ENCODE measurements around the gene SMARCD2. TPM values are rescaled to one million over a fixed set of nuclear protein-coding genes. Genes with fewer than 3 reads are reported as not detected.
A peak's percentile ranks its signal among the peaks of the same experiment; 100 is the strongest.
"Not testable (repeated sequence)": the region's sequence is repeated elsewhere in the genome, so short reads cannot be mapped to it uniquely, and the experiment has no call there.

The SMARCD2 gene
- total RNA-seq, 4 donors from 2014 or later: 111 to 161 (median 133) TPM

GRCh38 chr17:63848834-63849689 is 6.6 kb upstream of the SMARCD2 start:
- peak; percentile 67 for DNase-seq
- Histone ChIP-seq H3K36me3 (no peaks in the 10 kb centered on the region), H3K4me3 (peak overlapping the region in 3 of 4 donors; percentile 23 to 64 (median 37)), H3K27ac (peak overlapping the region in 3 of 4 donors; percentile 64 to 74 (median 68)), H3K27me3 (no peaks in the 10 kb centered on the region), H3K9me3 (peaks cover 0 to 6% (median 0%) of the 10 kb centered on the region in 3 donors), H3K4me1 (peaks cover 4 to 14% (median 5%) of the 10 kb centered on the region in 3 donors)
- intact Hi-C loops (cut with DNase I): no loop called here
- WGBS, 2 donors: 24 to 38% methylated on average over 37 to 41 of the region's 82 CpGs
- TF ChIP-seq CTCF (IDR thresholded peaks at IDR 0.05): peak in 5 of 6 experiments; percentile 52 to 64 (median 58)
- no peak for TF ChIP-seq POLR2A (IDR thresholded peaks at IDR 0.05)

- H3K9me3 ChIP-seq: peaks cover 0 to 6% (median 0%) of the 10 kb centered on the region in 3 donors
- TF ChIP-seq CTCF (IDR thresholded peaks at IDR 0.05): no peak
- no peak for TF ChIP-seq POLR2A (IDR thresholded peaks at IDR 0.05)
- H3K36me3 ChIP-seq: no peaks in the 10 kb centered on the region
- peaks cover 4 to 25% (median 8%) of the 10 kb centered on the region in 3 donors for H3K4me1 ChIP-seq
- no peaks in the 10 kb centered on the region for H3K27me3 ChIP-seq
- intact Hi-C loops (cut with DNase I): no loop called here
- 65 to 75% methylated on average over 3 of the region's 3 CpGs for WGBS, 2 donors
- H3K27ac ChIP-seq: no peak overlapping the region
- DNase-seq: no peak
- H3K4me3 ChIP-seq: no peak overlapping the region
These were observed 5.2 kb upstream of the SMARCD2 start for GRCh38 chr17:63847525-63848249.

- WGBS, 2 donors: 0 to 46% methylated on average over 1 of the region's 1 CpG
These were observed 3.0 kb upstream of the SMARCD2 start for GRCh38 chr17:63845509-63845908.

GRCh38 chr17:63843910-63844677 is 1.6 kb upstream of the SMARCD2 start:
- intact Hi-C loops (cut with DNase I): no loop called here
- H3K4me1 ChIP-seq: peaks cover 25 to 47% (median 27%) of the 10 kb centered on the region in 3 donors
- WGBS, 2 donors: 78 to 85% methylated on average over 9 of the region's 9 CpGs
- peaks cover 0 to 6% (median 0%) of the 10 kb centered on the region in 3 donors for H3K9me3 ChIP-seq
- no peak for TF ChIP-seq POLR2A (IDR thresholded peaks at IDR 0.05)
- TF ChIP-seq CTCF (IDR thresholded peaks at IDR 0.05): no peak
- no peak for DNase-seq
- peak overlapping the region; percentile 20 to 97 (median 94) for H3K27ac ChIP-seq
- H3K4me3 ChIP-seq: peak overlapping the region in 3 of 4 donors; percentile 90 to 95 (median 94)
- no peaks in the 10 kb centered on the region for H3K27me3 ChIP-seq
- no peaks in the 10 kb centered on the region for H3K36me3 ChIP-seq

More at GRCh38 chr17:63845509-63845908, 3.0 kb upstream of the SMARCD2 start:
- Histone ChIP-seq H3K27ac (no peak overlapping the region), H3K36me3 (no peaks in the 10 kb centered on the region), H3K4me1 (peaks cover 13 to 37% (median 14%) of the 10 kb centered on the region in 3 donors), H3K4me3 (no peak overlapping the region), H3K27me3 (no peaks in the 10 kb centered on the region), H3K9me3 (peaks cover 0 to 6% (median 0%) of the 10 kb centered on the region in 3 donors)
- no peak for TF ChIP-seq CTCF (IDR thresholded peaks at IDR 0.05)
- no peak for TF ChIP-seq POLR2A (IDR thresholded peaks at IDR 0.05)
- DNase-seq: no peak
- intact Hi-C loops (cut with DNase I): no loop called here

- WGBS, 2 donors: 7 to 16% methylated on average over 6 to 16 of the region's 19 CpGs
- H3K36me3 ChIP-seq; DNase-seq; intact Hi-C loops (cut with DNase I); H3K27me3 ChIP-seq; H3K9me3 ChIP-seq: not testable (repeated sequence)
- Histone ChIP-seq H3K4me1 (peaks cover 29 to 47% (median 31%) of the 10 kb centered on the region in 3 donors), H3K4me3 (peak overlapping the region; percentile 77 to 95 (median 92)), H3K27ac (peak overlapping the region; percentile 92 to 97 (median 96))
These were observed 953 bp upstream of the SMARCD2 start for GRCh38 chr17:63843387-63843888.
